Endothelial cell of hepatic sinusoid (primary cell): ENCODE results near the gene ARMC2.

ENCODE experiments used
- in situ Hi-C: cut with HindIII; loops from 2 replicates; pipeline ENCODE4 v1.10.0; 2017; ENCODE audit warnings: low sequenced_read_pairs

ARMC2 gene

DNA sequence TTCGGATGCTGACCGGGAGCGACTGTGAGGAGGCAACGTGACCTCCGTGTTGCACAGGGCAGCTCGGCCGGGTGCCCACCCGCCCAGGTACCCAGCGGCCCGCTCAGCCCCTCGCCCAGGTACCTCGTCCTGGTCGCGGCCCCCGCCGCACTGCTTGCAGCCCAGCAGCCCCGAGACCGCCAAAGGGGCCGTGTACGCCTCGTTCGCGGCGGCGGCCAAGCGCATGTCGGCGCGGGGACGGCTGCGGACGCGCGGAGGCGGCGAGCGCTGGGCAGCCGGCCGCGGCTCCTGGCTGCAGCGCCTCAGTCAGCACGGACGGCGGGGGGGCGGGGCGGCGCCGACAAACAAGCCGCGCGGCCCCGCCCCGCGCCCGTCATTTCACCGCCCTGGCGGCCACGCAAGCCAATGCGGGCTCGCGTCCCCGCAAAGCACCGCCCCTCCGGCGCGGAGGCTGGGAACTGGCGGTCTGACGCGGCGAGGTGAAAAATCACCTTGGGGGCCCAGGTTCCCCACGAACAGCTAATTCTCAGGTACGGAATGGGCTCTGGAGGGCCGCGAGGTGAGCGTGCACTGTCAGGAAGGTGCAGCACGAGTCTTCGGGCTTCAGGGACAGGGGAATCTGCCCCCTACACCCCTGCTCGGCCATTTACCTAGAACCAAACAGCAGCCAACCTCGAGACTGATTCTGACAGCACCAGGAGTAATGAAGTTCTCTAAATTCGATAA is 161.2 kb downstream of the ARMC2 start:
- in situ Hi-C loops, result no loop called here

DNA sequence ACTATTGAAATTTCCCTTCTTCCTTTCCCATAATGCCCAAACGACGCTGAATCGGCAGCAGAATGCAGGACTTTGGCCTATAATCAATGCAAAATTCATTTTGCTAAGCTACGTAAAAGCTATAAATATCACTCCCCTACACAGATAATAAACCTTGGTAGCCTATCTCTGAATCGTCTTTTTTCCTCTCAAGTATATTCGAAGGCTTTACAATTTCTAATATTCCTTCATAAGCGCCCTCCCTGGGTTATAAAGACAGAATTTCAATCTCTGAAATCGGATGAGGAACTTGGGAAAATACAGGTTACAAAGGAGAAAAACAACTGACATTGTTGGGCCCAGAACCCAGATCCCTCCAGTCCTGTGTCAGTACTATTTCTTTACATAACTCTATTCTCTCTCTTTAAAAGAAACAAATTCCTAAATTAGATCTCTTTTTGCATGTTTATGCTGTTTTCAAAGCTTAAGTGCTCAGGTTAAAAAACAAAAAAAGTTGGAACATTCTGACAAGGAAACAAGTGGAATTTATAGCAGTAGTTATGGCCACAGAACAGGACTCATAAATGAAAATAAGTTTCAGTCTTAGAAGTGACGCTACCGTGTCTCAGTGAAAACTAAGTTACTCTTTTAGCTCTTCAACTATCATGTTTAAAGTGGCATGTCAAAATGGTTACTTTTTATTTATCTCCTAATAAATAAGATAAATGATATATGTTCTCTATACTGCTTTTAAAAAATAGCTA is 161.9 kb downstream of the ARMC2 start:
- in situ Hi-C loops, result no loop called here

DNA sequence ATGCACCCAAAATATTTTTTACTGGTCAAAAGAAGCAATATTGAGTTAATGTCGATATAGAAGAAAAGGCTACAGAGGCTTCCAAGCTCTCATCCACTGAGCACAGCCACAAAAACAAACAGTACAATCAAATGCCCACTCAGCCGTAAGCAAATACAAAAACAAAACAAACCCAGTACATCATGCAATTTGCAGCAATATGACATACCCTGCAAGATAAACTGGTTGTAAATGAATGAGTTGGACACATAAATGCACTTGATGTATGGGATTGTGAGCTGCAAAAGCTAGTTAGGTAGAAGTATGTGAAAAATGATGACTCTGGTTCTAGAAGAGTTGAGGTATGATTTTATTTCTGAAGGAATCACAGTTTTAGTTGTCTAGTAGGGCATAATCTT is 162.5 kb downstream of the ARMC2 start:
- in situ Hi-C loops, result no loop called here

DNA sequence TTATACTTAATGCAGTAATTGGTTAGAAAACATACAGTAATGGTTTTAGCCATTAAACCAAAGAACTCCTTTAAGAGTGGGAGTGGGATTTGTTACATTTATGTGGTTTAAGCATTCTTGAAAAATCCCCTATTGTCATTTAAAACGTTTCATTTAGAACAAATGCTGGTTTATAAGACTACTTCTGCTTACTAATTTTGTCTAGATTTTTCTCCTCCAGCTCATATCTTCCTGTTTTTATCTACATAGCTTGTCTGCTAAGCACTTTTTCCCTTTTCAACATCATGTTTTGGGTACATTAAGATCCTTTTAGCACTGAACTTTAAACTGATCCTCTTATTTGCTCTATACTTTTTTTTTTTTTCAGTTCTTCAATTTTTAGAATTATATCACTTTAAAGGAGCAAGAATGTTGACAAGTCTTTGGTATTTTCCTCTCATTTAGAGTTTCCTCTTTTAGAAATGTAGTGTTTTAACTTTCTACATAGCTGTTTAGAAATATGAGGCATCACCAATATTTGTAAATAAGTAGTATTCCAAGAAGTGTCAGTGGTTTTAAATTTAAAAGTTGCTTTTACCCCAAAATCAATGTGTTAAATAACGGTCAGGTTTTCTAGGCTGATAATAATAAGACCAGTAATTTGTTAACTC is 165.6 kb downstream of the ARMC2 start:
- in situ Hi-C loops, result no loop called here

DNA sequence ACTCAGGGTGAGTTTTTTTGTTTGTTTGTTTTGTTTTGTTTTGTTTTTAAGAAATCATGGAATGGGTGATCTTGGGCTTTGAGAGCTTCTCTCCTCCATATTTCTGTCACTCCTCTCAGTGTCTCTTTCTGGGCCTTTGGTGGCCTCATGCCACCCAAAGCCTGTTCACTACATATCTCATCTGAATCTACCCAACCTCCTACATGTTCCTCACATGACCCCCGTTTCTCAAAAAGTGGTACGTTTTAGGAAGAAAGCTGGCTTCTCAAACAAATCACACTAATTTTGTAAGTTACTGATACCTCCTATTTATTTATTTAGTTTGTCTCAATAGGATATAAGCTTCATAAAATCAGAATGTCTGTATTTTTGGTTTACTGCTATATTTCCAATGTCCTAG is 166.4 kb downstream of the ARMC2 start:
- in situ Hi-C loops, result no loop called here

DNA sequence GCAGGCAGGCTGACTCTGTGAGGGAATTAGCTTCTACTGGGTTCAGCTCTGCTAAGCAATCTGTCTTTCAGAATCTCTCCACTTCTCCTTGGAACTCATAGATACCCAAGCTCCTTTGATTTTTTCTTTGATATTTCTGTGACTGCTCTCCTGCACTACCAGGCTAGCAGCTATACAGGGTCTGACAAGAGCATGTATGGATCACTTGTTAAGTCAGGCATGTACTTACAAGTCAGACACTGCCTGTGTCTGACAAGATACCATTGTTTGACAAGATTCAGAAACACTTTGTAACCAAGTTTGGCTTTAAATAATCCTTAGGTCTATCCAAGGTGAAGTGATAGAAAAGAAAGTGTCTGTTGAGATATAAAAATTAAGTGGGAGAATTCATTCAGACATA is 167.0 kb downstream of the ARMC2 start:
- in situ Hi-C loops, result no loop called here

DNA sequence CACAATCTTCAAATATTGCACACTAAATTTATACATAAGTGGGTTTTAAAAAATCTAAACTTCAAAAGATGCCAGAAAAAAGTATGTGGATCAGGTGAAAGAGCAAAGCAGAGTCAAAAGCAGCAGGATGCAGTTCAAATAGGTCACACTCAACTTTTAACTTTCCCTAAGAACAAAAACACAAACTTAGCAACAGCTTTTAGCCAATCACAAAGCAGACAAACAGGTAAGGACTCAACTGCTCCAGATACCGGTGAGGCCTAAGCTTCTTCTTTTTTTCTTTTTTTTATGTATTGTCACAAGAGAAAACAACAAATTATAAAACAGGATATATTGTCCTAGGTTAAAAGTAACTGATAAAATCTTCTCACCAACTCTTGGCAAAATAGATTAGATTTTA is 171.7 kb downstream of the ARMC2 start:
- in situ Hi-C loops, result loop anchor here (5.0 kb wide), 1 partner anchor 47 kb away; no protein-coding TSS in a partner anchor

DNA sequence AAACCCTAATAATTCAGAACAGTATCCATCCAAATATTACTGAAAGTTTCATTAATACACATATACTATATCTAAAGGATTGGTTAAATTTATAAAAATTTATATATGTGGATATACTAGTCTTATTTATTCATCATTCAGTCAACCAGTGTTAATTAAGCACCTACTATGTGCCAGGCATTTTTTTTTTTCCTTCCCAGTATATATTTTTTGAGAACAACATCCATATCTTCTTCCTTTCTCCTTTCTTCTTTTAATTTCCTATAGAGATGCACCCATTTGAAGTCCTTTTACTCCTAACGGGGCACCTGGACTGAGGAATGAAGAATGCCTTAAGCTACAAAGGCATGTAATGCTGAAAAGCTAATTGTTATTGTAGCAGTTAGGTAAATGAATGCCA is 173.6 kb downstream of the ARMC2 start:
- in situ Hi-C loops, result loop anchor here (5.0 kb wide), 1 partner anchor 45 kb away; no protein-coding TSS in a partner anchor

DNA sequence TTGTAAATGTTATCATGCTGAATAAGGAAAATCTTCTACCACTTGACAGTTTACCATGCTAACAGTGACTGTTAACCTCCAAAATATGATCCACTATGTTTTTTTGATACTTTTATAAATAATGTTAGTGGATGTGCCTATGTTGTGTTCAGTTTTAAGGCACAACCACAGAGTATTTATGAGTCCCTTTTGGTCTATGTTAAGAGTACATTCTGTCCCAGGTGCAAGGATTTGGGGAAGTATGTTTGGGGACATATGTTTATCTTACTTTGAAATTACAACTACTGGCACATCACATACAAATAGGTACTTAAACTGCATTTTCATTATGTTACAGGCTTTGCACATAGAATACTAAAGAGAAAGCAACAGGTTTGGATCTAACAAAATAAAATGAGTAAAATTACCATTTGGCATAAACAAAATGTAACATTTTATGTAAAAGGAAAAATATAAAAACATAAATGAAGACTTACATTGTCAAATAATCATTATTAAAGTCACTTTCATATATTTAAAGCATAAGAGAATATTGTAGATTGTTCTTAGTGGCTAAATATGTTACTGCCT is 175.2 kb downstream of the ARMC2 start:
- in situ Hi-C loops, result loop anchor here (5.0 kb wide), 1 partner anchor 44 kb away; no protein-coding TSS in a partner anchor
